Medulla oblongata (tissue), 1 donor: ENCODE results near the gene MX2.

ENCODE experiments used
- DNase-seq: peaks from one replicate; pipeline ENCODE4 v3.0.0-alpha.2; 2015; ENCODE audit errors: extremely low spot score

Gene MX2

DNA sequence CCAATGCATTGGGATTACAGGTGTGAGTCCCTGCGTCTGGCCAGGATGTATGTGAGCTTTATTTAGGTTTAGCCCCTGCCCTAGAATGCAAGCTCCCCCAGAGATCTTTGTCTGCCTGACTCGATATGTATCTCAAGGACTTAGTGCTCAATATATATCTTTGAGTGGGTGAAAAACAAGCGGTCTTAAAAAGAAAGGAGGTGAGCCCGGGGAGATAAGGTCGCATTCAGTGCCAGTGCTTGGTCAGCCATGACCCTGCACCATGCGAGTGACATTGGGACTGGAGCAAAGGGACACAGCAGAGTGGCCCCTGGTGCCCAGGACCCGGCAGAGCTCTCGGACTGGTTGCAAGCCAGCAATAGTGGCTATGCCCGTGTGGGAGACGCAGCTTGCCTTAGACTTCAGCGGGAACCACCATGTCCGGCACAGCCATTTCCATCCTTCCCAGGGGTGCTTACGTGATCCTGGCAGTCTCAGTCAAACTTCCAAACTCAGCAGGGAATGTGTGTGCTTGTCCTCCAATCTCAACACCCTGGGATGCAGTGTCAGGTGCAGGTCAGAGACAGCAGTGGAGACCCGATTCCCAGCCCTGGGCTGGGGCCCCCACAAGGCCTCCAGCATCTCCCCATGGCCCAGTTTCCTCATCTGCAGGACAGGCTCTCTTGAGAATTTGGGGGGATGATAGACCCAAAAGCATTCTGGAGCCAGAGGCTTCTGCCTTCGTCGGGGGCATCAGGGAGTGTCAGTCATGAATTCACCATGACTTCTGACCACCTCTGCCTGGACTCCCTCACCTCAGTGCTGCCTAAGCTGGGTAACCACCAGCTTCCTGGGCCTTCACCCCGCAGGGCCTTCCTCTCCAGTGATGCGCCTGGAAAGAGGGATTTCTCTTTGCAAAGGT lies 1.8 kb downstream of the MX2 start:
- no peak for DNase-seq

DNA sequence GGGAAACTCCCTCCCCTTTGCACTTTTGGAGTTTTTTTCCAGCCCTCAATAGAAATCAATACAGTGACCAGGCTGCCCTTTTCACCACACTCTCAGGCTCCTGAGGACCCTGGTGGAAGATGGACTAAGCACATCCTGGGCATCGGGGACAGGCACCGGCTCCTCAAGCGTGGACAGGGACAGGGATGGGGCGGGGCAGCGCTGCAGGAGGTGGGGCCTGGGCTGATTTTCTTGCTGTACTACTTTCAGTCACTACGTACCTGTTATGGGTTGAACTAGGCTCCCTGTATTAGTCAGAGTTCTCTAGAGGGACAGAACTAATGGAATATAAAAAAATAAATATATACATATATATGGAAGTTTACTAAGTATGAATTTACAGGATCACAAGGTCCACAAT lies 2.5 kb downstream of the MX2 start:
- DNase-seq = no peak

DNA sequence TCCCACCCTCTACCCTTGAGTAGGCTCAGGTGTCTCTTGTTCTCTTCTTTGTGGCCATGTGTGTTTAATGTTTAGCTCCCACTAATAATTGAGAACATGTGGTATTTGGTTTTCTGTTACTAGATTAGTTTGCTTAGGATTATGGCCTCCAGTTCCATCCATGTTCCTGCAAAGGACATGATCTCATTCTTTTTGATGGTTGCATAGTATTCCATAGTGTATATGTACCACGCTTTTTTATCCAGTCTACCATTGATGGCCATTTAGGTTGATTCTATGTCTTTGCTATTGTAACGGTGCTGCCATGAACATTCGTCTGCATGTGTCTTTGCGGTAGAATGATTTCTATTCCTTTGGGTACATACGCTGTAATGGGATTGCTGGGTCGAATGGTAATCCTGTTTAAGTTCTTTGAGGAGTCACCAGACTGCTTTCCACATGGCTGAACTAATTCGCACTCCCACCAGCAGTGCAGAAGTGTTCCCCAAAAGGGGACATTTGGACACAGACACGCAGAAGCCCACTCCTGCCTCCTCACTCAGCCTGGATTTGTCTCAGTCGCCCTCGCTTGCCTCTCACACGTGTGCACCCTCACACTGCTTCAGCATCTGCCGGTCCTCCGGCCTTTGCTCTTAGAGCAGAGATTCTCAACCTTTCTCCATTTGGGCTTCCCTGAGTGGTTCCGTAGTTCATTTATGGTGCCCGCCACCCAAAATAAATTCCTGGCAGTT lies 3.7 kb downstream of the MX2 start:
- no peak for DNase-seq

DNA sequence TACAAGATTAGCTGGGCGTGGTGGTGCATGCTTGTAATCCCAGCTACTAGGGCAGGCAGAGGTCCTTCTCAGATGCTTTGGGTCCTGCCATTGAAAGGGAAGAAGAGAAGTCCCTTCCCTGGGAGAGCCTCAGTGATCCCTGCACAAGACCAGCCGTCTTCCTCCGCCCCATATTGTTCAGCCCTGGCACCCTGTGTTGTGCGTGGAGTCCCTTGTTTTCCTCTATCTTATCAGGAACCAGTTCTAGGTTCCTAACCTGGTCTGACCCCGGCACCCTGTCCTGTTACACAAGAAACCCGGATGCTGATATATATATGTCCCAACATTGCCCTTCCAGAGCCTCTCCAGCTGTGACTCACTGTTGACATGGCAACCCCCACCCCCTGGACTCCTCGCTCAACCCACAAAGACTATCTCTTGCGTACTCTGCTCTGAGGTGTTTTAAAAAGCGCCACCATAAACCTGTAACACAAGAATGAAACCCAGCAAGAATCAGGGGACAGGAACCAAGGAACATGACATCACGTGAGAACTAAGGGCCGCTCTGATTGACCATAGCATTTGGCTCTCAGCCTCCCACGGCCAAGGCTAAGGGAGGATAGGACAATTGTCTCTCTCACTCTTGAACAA lies 4.8 kb downstream of the MX2 start:
- no peak for DNase-seq

DNA sequence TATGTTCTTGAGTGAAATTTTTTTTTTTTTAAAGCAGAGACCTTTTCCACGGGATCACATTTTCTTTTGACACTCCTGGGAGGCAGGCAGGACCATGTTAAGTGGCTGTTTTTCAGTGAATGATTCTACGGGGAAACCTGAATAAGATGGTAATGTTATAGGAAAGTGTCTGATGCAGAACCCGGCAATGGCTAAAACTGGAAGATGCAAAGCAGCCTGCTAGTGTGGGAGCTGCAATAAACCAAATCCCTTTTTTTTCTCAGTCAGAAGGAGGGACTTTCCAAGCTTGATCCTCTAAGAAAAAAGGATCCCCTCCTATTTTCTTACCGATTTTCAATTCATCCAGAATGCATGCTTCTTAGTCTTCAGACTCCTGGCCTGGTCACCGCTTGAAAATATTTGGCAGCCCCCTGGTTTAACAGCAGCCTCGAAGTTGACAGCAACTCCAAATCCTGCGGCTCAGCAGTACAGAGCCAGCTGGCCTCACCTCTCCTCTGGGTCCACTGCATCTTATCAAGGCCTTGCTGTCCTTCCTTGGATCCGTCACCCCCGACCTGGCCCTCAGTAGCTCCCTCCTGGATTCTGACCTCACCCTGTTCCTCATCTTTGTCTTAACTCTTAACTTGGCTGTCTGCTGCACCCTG lies 5.6 kb downstream of the MX2 start:
- no peak for DNase-seq

DNA sequence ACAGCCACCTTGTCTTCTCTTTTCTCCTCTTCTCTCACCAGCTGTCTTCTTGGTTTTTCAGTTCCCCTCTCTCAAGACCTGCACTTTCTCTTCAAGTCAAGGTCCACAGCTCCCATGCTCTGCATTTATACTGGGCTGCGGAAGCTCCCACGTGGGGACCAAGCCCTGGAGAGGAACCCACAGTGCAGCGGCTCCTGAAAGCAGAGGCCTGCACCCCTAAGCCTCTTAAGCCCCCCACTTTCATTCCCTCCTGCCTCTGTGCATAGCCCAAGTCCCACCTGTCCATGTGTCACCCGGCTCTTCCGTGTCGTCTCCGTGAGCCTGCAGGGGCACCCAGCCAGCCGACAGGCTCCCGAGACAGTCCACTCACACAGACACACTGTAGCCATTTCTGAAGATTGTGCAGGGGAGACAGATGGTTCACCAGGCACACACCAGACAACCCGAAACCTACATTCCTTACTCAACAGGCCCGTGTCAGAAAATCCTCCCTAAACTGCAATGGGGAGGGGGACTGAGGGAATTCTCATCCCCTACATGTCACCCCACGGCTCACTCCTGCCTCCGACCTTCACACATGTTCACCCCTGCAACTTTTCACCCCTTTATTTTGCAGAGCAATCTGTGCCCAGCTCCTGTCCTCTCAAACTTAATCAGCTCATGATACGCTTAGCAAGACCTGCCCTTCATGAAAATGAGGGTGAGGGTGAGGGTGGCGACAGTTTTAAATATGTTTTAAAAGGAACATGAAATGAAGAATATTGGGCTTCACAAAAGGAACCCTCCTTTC lies 6.3 kb downstream of the MX2 start:
- DNase-seq = peak; percentile 13

DNA sequence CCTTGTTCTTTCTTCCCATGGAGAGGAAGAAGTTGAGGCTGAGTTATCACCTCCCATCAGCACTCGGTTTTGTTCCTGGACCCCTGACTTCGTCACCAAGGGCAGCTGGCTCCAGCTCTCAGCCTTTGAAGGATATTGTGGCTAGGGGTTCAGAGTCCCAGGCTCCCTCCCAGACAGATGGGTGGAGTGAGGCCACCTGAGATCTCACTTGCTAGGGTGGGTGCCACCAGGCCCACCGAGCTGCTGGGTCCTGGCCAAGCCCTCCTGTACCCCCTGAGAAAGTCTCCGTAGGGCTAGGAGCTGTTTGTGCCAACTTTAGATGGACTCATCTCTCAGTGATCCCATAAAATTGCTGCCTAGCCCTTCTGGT lies 6.9 kb downstream of the MX2 start:
- no peak for DNase-seq

DNA sequence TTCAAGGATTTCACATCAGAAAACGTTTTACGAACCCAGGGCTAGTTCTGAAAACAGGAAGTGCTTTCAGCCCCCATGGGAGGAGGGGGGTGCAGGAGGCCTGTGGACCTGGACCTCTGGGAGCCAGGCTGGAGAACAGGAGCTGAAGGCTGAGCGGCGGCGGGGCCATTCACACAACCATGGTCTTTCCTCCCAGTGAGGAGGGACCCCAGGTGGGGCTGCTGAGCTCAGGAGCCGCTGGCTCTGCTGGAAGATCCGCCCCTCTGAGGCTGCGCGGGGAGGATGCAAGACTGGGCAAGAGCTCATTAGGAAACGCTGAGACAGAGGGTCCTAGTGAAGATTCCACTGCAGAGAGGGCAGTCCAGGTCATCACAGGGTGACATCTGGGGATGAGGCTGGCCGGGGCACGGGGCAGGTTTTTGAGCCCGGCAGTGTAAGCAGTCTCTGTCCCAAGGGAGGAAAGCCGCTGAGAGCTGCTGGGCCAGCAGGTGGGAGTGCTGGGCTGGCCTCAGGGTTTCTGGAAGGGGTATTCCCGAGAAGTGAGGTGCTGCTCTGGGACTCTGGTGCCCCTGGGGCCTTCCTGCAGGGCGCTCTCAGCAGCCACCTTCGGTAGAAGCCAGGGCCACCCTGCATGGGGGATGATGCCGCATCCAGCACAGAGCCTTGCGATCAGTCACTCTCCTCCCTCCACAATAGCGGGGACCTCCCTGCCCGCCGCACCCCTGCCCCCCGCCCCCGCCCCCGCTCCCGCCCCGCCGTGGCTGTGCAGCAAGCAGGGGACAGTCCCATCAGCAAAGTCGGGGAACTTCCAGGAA lies 7.5 kb downstream of the MX2 start:
- peak; percentile 10 for DNase-seq

DNA sequence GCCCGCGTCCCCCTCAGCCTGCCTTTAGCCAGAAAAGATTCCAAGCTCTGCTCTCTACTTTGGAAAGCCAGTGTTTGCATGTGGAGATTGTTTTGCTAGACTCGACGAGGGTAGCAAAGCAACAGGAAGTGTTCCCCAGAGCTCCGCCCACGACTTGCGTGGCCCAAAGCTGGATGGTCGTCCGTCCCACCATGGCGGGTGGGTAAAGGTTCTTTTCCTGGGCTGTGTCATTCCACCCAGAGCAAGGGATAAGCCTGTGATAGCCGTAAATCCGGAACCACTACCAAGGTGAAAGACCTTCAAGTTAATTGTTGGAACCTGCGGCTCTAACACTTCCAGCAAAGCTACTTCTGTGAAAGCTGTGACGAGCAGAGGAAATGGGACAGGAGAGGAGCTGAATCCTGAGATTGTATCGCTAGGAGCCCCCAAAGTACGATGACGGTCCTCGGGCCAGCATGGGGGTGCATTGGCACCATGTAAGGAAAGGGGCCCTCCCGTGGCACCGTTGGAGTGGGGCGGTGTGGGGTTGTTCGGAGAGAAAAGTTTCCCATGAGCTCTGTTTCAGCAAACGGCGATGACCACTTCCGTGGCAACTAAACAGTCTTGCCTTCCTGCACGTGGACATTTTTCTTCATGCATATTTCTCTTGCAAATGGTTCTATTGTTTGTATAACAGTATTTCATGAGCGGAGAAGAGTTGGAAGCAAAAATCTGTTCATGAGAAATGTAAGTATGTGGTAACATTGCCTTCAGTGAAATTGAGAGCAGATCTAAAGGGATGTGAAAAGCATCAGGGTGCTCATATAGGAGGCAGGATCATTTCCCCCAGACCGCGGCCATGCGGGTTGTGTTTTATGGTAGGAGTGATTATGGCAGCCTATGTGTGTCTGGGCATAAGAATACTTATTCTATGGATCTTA lies 8.4 kb downstream of the MX2 start:
- DNase-seq = no peak

DNA sequence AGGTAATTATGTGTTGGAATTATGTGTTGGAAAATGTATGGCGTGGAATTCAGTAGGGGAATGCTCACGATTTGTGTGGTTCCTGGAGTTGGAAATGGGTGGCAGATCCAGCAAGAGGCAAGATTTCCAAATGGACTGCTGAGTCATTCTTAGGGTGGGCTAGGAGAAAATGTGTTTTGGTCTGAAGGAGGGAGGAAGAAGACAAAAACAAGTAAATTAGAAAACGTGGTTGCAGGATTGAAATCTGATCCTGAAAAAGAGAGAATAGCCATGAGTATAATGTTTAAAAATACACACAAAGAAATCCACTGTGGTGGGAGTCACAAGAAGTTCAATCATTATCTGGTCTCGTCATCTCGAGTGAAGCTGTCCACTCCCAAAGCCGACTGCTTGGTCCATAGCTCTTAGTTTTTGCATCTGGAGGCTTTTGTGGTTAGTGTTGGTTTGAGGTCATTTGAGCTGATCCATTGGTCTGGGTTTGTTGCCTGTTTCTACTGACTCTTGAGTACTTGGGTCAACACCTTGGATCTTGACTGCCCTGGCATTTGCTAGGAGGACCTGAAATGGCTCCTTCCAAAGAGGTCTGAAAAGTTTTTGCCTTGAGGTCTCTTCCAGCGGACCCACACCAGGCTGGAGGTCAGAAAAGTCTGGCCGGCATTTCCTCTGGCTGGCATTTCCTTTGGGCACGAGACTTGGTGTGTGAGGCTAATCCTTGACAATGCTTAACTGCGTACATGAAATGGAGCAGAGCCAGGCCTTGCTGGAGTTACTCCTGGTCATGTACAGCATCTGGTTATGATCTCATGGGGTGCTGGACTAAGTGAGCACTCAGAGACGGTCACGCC lies 9.2 kb downstream of the MX2 start:
- no peak for DNase-seq

DNA sequence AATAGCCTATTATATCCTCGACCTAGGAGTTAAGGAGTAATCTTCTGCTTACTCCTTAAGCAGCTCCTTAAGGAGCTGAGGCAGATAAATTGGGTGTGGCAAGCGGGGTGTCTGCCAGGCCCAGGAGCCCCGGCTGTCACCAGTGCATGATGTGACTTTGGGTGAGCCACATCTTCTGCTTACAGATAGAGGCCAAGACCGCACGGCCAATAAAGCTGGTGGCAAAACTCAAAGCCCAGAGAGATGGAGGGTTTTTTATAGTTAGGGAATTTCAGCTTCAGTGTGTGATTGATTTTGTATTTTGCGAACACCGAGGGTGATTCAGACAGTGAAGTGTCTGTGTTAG lies 9.8 kb downstream of the MX2 start:
- DNase-seq = no peak

DNA sequence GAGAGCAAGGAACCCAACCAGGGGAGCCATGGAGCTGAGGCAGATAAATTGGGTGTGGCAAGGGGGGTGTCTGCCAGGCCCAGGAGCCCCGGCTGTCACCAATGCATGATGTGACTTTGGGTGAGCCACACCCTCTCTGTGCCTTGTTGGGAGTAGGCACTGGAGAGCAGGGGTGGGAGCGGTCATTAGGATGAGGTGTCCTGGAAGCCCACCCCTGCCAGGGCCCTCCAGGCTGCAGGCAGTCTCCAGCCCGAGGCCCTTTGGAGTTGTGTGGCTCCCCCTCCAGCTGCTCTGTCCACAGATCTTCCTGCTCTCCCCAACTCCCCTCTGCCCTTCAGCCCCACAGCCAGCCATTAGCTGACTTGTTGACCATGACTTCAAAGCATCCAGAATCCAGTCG lies 11.4 kb downstream of the MX2 start:
- no peak for DNase-seq

DNA sequence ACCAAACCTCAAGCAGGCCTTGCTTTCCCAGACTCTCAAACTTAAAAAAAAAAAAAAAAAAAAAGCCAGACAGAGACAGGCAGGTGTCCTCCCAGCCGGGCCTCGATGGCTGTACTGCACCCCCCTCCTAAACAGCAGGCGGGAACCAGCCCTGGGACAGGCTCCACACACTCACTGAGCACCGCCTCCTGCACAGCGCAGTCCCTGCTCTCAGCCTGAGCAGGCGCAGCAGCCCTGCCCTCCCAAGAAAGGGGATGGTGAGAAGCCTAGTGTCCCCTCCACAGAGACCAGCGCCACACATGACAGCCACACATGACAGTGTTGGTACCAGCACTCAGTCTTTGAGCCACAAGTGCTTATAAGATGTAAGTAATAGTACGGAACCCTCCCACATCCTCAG lies 11.9 kb downstream of the MX2 start:
- no peak for DNase-seq

DNA sequence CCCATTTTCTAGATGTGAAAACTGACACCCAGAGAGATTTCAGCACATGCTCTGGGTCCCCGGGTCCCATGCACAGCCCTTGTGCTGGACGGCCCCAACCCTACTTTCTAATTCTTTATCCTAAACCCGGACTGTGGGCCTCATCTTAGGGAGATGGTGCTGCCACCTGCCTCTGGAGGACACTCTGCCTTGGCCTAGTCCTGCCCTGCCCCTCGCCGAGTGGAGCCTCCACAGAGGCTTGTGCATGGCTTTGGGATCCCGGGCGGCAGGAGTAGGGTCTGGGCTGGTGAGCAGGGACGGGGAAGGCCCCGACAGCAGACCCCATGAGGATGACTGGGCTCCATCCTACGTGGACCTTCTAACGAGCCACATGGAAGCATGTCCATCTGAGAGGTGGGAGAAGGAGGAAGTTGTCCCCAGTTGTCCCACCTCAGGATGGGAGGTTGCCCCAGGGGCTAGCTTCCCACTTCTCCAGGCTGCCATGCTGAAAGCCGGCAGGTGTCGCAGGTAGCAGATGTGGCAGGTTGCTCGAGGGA lies 12.4 kb downstream of the MX2 start:
- DNase-seq = no peak

DNA sequence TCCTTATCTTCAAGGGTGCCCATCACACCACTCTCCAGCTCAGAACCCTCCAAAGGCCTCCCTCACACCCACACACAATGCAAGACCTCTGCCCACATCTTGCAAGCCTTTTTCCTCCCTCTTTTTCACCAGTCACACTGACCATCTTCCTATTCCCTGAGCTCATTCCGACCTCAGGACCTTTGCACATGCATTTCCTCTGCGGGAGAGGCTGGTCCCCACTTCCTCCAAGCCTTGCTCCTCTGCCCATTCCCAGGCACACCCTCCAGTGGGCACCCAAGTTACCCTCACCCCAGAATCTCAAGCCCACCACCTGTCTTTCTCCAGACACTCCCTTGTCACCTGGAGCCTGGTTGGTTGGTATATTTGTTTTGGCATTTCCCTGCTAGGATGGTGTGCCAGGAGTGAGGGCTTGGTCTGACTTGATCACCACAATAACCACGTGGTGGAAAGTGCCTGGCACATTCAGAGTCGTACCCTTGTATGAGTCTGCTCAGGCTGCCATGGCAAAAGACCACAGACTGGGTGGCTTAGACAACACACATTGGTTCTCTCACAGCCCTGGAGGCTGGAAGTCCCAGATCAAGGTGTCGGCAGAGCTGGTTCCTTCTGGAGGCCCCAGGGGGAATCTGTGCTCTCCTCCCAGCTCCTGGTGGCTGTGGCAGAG lies 13.2 kb downstream of the MX2 start:
- no peak for DNase-seq

DNA sequence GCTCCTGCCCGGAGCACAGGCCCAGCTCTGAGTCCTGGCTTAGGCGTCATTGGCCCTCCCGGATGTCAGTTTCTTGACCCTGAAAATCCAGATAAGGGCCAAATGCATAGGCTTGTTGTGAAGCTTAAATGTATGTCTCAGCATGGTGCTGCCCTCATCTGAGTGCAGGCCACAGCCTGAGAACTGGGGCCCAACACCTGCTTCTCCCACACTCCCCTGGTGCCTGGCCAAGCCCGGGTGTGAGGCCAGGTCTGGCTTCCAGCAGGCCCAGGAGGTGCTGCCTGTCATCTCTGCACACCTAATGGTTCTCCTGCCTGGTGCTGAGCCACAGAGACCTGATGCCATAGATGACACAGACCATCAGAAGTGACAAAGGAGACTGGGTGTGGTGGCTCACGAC lies 14.0 kb downstream of the MX2 start:
- DNase-seq = no peak

DNA sequence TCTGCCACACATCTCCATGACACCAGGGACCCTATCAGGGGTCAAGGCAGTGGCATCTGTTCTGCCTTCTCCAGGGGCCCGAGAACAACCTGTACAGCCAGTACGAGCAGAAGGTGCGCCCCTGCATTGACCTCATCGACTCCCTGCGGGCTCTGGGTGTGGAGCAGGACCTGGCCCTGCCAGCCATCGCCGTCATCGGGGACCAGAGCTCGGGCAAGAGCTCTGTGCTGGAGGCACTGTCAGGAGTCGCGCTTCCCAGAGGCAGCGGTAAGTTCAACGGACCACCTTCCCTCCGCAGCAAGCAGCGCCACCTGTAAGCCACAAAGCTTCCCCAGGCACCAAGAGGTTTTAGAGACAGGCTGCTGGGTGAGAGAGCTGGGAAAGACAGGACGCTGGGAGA lies 15.9 kb downstream of the MX2 start:
- no peak for DNase-seq

DNA sequence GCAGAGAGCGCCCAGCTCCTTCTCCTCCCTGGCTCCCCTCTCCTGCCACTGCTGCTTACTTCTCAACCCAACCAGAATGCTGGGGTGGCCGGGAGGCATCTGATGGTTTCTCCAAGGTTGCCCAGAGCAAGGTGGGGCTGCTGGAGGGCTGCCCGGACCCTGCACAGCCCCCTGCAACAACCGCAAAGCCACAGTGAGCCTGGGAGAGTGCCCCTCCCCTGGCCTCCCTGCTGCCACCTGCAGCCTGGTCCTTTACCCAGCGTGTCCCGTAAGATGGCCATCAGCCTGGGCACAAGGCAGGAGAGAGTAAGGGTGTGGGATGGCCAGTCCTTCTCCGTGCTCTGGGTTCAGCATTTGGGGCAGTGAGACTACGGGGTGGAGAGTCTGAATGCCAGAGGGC lies 17.0 kb downstream of the MX2 start:
- DNase-seq = no peak
